Measurements from ENCODE around the gene DYSF. TPM values are rescaled to one million over a fixed set of nuclear protein-coding genes. Genes with fewer than 3 reads are reported as not detected.

The DYSF gene
- total RNA-seq, 4 donors from 2014 or later, result 17.4 to 40.7 (median 18.5) TPM

- intact Hi-C loops (cut with DNase I), result no loop called here
- 95% methylated on average over 5 of the region's 10 CpGs for WGBS
- no peak for DNase-seq (ENCODE audit: extremely low spot score)
- H3K9me3 ChIP-seq, result no peaks in the 10 kb centered on the region
- no peak overlapping the region for H3K4me3 ChIP-seq
- no peaks in the 10 kb centered on the region for H3K27me3 ChIP-seq
- TF ChIP-seq POLR2AphosphoS5 (IDR thresholded peaks at IDR 0.05), result no peak
- TF ChIP-seq POLR2A (IDR thresholded peaks at IDR 0.05; ENCODE audit: low read depth), result no peak
- TF ChIP-seq CTCF (IDR thresholded peaks at IDR 0.05), result no peak
- TF ChIP-seq EP300 (IDR thresholded peaks at IDR 0.05), result no peak
- no peaks in the 10 kb centered on the region for H3K4me1 ChIP-seq
- peaks cover 0 to 85% (median 58%) of the 10 kb centered on the region in 4 donors for H3K36me3 ChIP-seq
- no peak overlapping the region for H3K27ac ChIP-seq (replicated peaks in 1 of 4)
Measured at GRCh38 chr2:71558300-71559051, 105.1 kb downstream of the DYSF start.

GRCh38 chr2:71559080-71559827, 105.9 kb downstream of the DYSF start:
- TF ChIP-seq EP300 (IDR thresholded peaks at IDR 0.05) (no peak), POLR2AphosphoS5 (IDR thresholded peaks at IDR 0.05) (no peak), POLR2A (IDR thresholded peaks at IDR 0.05; ENCODE audit: low read depth) (no peak), CTCF (IDR thresholded peaks at IDR 0.05) (no peak)
- H3K36me3 ChIP-seq, result peaks cover 0 to 85% (median 58%) of the 10 kb centered on the region in 4 donors
- H3K27me3 ChIP-seq, result no peaks in the 10 kb centered on the region
- no peak for DNase-seq (ENCODE audit: extremely low spot score)
- intact Hi-C loops (cut with DNase I), result no loop called here
- H3K4me3 ChIP-seq, result no peak overlapping the region
- H3K27ac ChIP-seq (replicated peaks in 1 of 4), result no peak overlapping the region
- H3K4me1 ChIP-seq, result no peaks in the 10 kb centered on the region
- no peaks in the 10 kb centered on the region for H3K9me3 ChIP-seq
- WGBS, result 82% methylated on average over 14 of the region's 15 CpGs

GRCh38 chr2:71559828-71560637, 106.7 kb downstream of the DYSF start:
- H3K27ac ChIP-seq (replicated peaks in 1 of 4), result no peak overlapping the region
- TF ChIP-seq EP300 (IDR thresholded peaks at IDR 0.05), result no peak
- no peak for TF ChIP-seq POLR2A (IDR thresholded peaks at IDR 0.05; ENCODE audit: low read depth)
- no peak for TF ChIP-seq CTCF (IDR thresholded peaks at IDR 0.05)
- no peak for TF ChIP-seq POLR2AphosphoS5 (IDR thresholded peaks at IDR 0.05)
- no peaks in the 10 kb centered on the region for H3K27me3 ChIP-seq
- no peaks in the 10 kb centered on the region for H3K4me1 ChIP-seq
- H3K36me3 ChIP-seq, result peaks cover 0 to 83% (median 60%) of the 10 kb centered on the region in 4 donors
- no peak for DNase-seq (ENCODE audit: extremely low spot score)
- no peaks in the 10 kb centered on the region for H3K9me3 ChIP-seq
- 84% methylated on average over 17 of the region's 31 CpGs for whole genome bisulfite sequencing
- intact Hi-C loops (cut with DNase I), result no loop called here
- H3K4me3 ChIP-seq, result no peak overlapping the region

GRCh38 chr2:71560638-71561011, 107.3 kb downstream of the DYSF start:
- intact Hi-C loops (cut with DNase I), result no loop called here
- DNase-seq (ENCODE audit: extremely low spot score), result no peak
- Histone ChIP-seq H3K4me1 (peaks cover 0 to 3% (median 0%) of the 10 kb centered on the region in 4 donors), H3K9me3 (no peaks in the 10 kb centered on the region), H3K4me3 (no peak overlapping the region), H3K27me3 (no peaks in the 10 kb centered on the region), H3K27ac (replicated peaks in 1 of 4) (no peak overlapping the region), H3K36me3 (peaks cover 0 to 80% (median 55%) of the 10 kb centered on the region in 4 donors)
- TF ChIP-seq POLR2A (IDR thresholded peaks at IDR 0.05; ENCODE audit: low read depth) (no peak), EP300 (IDR thresholded peaks at IDR 0.05) (no peak), CTCF (IDR thresholded peaks at IDR 0.05) (no peak), POLR2AphosphoS5 (IDR thresholded peaks at IDR 0.05) (no peak)
- 86% methylated on average over 20 of the region's 20 CpGs for WGBS
